Caco-2 (cell line): ENCODE results near the gene CERS2. TPM values are rescaled to one million over a fixed set of nuclear protein-coding genes. Genes with fewer than 3 reads are reported as not detected.
A peak's percentile ranks its signal among the peaks of the same experiment; 100 is the strongest.

Experiments
- BruUV-seq: library from RNA; stranded (reverse); fragments of 400-500 nt; replicated peaks from 2 replicates; lab custom pipeline; 2021; lab: Mats Ljungman, UMichigan
- CTCF ChIA-PET: fragments of 300-600 bp; sonication (Branson Sonifier 250); formaldehyde crosslinking; loops from one replicate; lab custom pipeline; 2022; ENCODE audit warnings: antibody characterized with exemption; lab: Charles Lee
- POLR2A ChIA-PET: fragments of 300-600 bp; sonication (Branson Sonifier 250); formaldehyde crosslinking; loops from one replicate; lab custom pipeline; 2022; ENCODE audit warnings: antibody characterized with exemption; lab: Charles Lee
- DNase-seq, 2 experiments: peaks; one replicate each; pipeline versions ENCODE4 v3.0.0 to v3.0.0-alpha.2; 2020 to 2022
- H3K27me3 ChIP-seq: replicated peaks from 2 replicates; pipeline ENCODE4 v1.6.0; 2011; ENCODE audit warnings: low read length; ENCODE audit not compliant: control insufficient read depth, insufficient read depth
- H3K36me3 ChIP-seq: 2 replicates; pipeline ENCODE4 v1.5.1; 2011; ENCODE audit warnings: low read length; ENCODE audit not compliant: control insufficient read depth, insufficient read depth
- H3K4me1 ChIP-seq: fragments of 250-450 bp; sonication (Bioruptor Pico); 2 replicates; pipeline ENCODE4 v1.5.1; 2020; ENCODE audit warnings: mild to moderate bottlenecking
- H3K4me3 ChIP-seq: 2 replicates; pipeline ENCODE4 v1.5.1; 2011; ENCODE audit warnings: low read depth, mild to moderate bottlenecking, control low read depth, low read length
- H3K9me3 ChIP-seq: fragments of 250-450 bp; sonication (Bioruptor Pico); 2 replicates; pipeline ENCODE4 v1.5.1; 2020; ENCODE audit warnings: mild to moderate bottlenecking, moderate library complexity
- H3K27ac Mint-ChIP-seq: one replicate; pipeline ENCODE4 v1.8.0; 2022; ENCODE audit warnings: mixed read lengths; ENCODE audit not compliant: unreplicated experiment
- H3K27me3 Mint-ChIP-seq: one replicate; pipeline ENCODE4 v1.8.0; 2022; ENCODE audit warnings: mixed read lengths; ENCODE audit not compliant: insufficient read depth, unreplicated experiment
- H3K36me3 Mint-ChIP-seq: one replicate; pipeline ENCODE4 v1.8.0; 2022; ENCODE audit warnings: mild to moderate bottlenecking, mixed read lengths; ENCODE audit not compliant: insufficient read depth, unreplicated experiment
- H3K4me1 Mint-ChIP-seq: one replicate; pipeline ENCODE4 v1.8.0; 2022; ENCODE audit warnings: low read depth, mixed read lengths; ENCODE audit not compliant: unreplicated experiment
- H3K4me3 Mint-ChIP-seq: one replicate; pipeline ENCODE4 v1.8.0; 2022; ENCODE audit warnings: mild to moderate bottlenecking, moderate library complexity, mixed read lengths; ENCODE audit not compliant: unreplicated experiment
- H3K9me3 Mint-ChIP-seq: one replicate; pipeline ENCODE4 v1.8.0; 2022; ENCODE audit warnings: mixed read lengths; ENCODE audit not compliant: unreplicated experiment
- CTCF ChIP-seq, 2 experiments: fragments of 200-600 bp in 1 of 2; IDR thresholded peaks; 1 replicate in 1 of 2; 2 replicates in 1 of 2; pipeline versions ENCODE4 v1.5.1 to v1.8.0; 2011 to 2022; ENCODE audit warnings: antibody characterized with exemption in 1 of 2, control low read depth in 1 of 2, inconsistent platforms in 1 of 2, low read depth in 1 of 2, low read length in 1 of 2, mild to moderate bottlenecking in 1 of 2, moderate library complexity in 1 of 2; ENCODE audit not compliant: insufficient read depth in 1 of 2, severe bottlenecking in 1 of 2, unreplicated experiment in 1 of 2
- intact Hi-C: fragments of 100-400 bp; cut with micrococcal nuclease; formaldehyde crosslinking; loops from one replicate; pipeline ENCODE4 v1.10.0; 2022; ENCODE audit not compliant: unreplicated experiment
- total RNA-seq: library from RNA; stranded (reverse); gene quantifications from 2 replicates; pipeline ENCODE4 v1.2.3, GENCODE V29; 2022

CERS2 gene
- total RNA-seq, 1 experiment from 2014 or later: 379 TPM

DNA sequence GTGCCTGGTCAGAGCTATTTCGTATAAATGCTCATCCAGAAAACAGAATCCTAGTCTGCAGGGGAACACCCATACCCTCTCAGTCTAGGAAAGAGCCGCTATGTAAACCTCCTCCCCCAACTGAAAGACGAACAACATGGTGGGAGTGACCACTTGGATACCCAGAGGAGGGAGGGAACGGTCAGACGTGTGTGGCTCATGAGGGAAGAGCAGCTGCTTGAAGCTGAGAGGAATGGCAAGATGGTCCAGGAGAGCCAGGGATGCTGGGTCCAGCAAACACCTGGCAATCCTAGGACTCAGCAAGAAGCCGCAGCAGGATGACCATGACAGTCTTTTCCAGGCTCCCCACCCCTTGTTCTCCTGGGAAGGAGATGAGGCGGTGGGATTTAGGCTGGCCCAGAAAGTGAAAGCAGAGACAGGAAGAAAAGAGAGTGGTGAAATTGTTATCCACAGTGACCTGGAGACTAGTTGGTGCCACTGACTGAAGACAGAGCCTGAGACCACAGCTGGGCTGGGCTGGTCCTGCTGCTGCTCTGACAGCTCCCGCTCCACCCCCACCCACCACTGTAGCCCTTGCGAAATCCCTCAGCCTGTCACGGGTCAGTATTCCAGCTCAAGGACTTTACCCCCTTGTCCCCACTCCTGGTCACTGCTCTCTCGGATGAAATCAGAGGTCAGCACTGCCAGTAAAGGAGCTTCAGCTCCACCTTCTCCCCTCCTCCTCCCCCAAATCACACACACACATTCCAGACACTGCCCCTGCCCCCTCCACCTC lies 3.6 kb downstream of the CERS2 start:
- ChIA-PET POLR2A (interaction anchor here (0.5 to 3.1 kb wide), 10 partner anchors 8 to 392 kb away, joined by 3 to 19 read pairs (median 4); partner anchors contain the start of genes ANXA9, GOLPH3L, MCL1 and MINDY1), CTCF (interaction anchor here (0.7 to 2.9 kb wide), 5 partner anchors 10 to 35 kb away, joined by 3 to 28 read pairs (median 6); partner anchors contain the start of genes ANXA9 and MINDY1)
- BruUV-seq: no TSS peak
- Histone ChIP-seq H3K9me3 (no peaks in the 10 kb centered on the region), H3K4me3 (peak overlapping the region; percentile 96), H3K36me3 (peaks cover 12% of the 10 kb centered on the region), H3K27me3 (no peaks in the 10 kb centered on the region), H3K4me1 (peaks cover 47% of the 10 kb centered on the region)
- intact Hi-C loops: loop anchor here (1.0 to 10.0 kb wide), 4 partner anchors 8 to 406 kb away; partner anchors contain the start of gene SETDB1
- Mint-ChIP-seq H3K4me1 (peaks cover 48% of the 10 kb centered on the region), H3K4me3 (peak overlapping the region; percentile 91), H3K27ac (peak overlapping the region; percentile 91), H3K27me3 (no peaks in the 10 kb centered on the region), H3K9me3 (no peaks in the 10 kb centered on the region), H3K36me3 (peaks cover 63% of the 10 kb centered on the region)
- peak; percentile 95 to 97 for DNase-seq
- no peak for TF ChIP-seq CTCF (IDR thresholded peaks at IDR 0.05; ENCODE audit: insufficient read depth in 1 of 2, low read depth in 1 of 2, low read length in 1 of 2, severe bottlenecking in 1 of 2, unreplicated experiment in 1 of 2)

DNA sequence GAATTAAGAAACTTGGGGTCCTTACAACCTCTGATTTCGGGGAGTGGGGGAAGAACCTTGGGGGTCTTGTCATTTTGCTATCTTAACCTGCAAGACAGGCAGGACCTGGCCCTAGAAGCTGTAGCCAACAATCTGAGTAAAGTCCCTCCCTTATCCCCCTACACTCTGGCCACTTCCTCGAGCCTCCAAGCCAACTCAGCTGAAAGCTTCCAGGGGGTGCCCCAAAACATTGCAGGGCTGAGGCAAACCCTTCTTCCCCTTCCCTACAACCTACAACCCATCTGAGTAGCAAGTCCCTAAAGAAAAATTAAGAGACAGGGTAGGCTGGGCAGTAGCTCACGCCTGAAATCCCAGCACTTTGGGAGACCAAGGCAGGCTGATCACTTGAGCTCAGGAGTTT lies 5.0 kb downstream of the CERS2 start:
- TF ChIP-seq CTCF (IDR thresholded peaks at IDR 0.05; ENCODE audit: insufficient read depth in 1 of 2, low read depth in 1 of 2, low read length in 1 of 2, severe bottlenecking in 1 of 2, unreplicated experiment in 1 of 2): no peak
- intact Hi-C loops: loop anchor here (10.0 kb wide), 1 partner anchor 405 kb away; no protein-coding TSS in a partner anchor
- H3K4me1 Mint-ChIP-seq: peaks cover 50% of the 10 kb centered on the region
- H3K36me3 ChIP-seq: peaks cover 12% of the 10 kb centered on the region
- H3K9me3 Mint-ChIP-seq: no peaks in the 10 kb centered on the region
- peaks cover 75% of the 10 kb centered on the region for H3K36me3 Mint-ChIP-seq
- H3K4me1 ChIP-seq: peaks cover 39% of the 10 kb centered on the region
- no peaks in the 10 kb centered on the region for H3K27me3 Mint-ChIP-seq
- H3K27me3 ChIP-seq: no peaks in the 10 kb centered on the region
- H3K9me3 ChIP-seq: no peaks in the 10 kb centered on the region
- H3K4me3 Mint-ChIP-seq: no peak overlapping the region
- no peak overlapping the region for H3K4me3 ChIP-seq
- no peak overlapping the region for H3K27ac Mint-ChIP-seq
- no peak for DNase-seq
- BruUV-seq: no TSS peak
- CTCF ChIA-PET: interaction anchor here (0.7 kb wide), 1 partner anchor 28 kb away, joined by 4 read pairs; no protein-coding TSS in a partner anchor
- POLR2A ChIA-PET: interaction anchor here (3.1 kb wide), 1 partner anchor 12 kb away, joined by 19 read pairs; the partner anchor contains the start of gene ANXA9

GRCh38 chr1:150968491-150968890 lies 6.1 kb downstream of the CERS2 start:
- no peak for DNase-seq
- Histone ChIP-seq H3K27me3 (no peaks in the 10 kb centered on the region), H3K36me3 (peaks cover 14% of the 10 kb centered on the region), H3K9me3 (no peaks in the 10 kb centered on the region), H3K4me3 (no peak overlapping the region), H3K4me1 (peaks cover 39% of the 10 kb centered on the region)
- Mint-ChIP-seq H3K9me3 (no peaks in the 10 kb centered on the region), H3K27ac (peak overlapping the region; percentile 53), H3K4me3 (peak overlapping the region; percentile 32), H3K36me3 (peaks cover 85% of the 10 kb centered on the region), H3K4me1 (peaks cover 54% of the 10 kb centered on the region), H3K27me3 (no peaks in the 10 kb centered on the region)
- TF ChIP-seq CTCF (IDR thresholded peaks at IDR 0.05; ENCODE audit: insufficient read depth in 1 of 2, low read depth in 1 of 2, low read length in 1 of 2, severe bottlenecking in 1 of 2, unreplicated experiment in 1 of 2): no peak
- ChIA-PET POLR2A (no interaction called here), CTCF (no interaction called here)
- intact Hi-C loops: no loop called here
- no TSS peak for BruUV-seq
